HepG2 (cell line): ENCODE data around the gene DNM1L. TPM values are rescaled to one million over a fixed set of nuclear protein-coding genes. Genes with fewer than 3 reads are reported as not detected.

Experiments used
- ARNT ChIP-seq: fragments of 450-650 bp; IDR thresholded peaks from 2 replicates; pipeline ENCODE4 v1.6.1; 2017
- CCDC6 ChIP-seq: sonication (generic); formaldehyde crosslinking; IDR thresholded peaks from 2 replicates; pipeline ENCODE4 v1.8.1; 2022; ENCODE audit warnings: mild to moderate bottlenecking, missing genetic modification reagents, moderate library complexity
- EP300 ChIP-seq, 3 experiments: sonication (generic) in 1 of 3; formaldehyde crosslinking in 1 of 3; IDR thresholded peaks; 2 replicates each; pipeline versions ENCODE4 v1.5.1 to v1.6.1; 2011 to 2020; ENCODE audit warnings: low read depth in 2 of 3, low read length in 2 of 3, borderline replicate concordance in 1 of 3, improper control_type of control experiment in 1 of 3, mild to moderate bottlenecking in 1 of 3, missing genetic modification reagents in 1 of 3, moderate library complexity in 1 of 3
- FIP1L1 ChIP-seq: fragments of 200-400 bp; formaldehyde crosslinking; IDR thresholded peaks from 2 replicates; pipeline ENCODE4 v1.6.1; 2018; ENCODE audit warnings: low read depth, mild to moderate bottlenecking, low read length, moderate library complexity, borderline replicate concordance; ENCODE audit not compliant: insufficient read depth
- HOXA3 ChIP-seq: sonication (generic); formaldehyde crosslinking; IDR thresholded peaks from 2 replicates; pipeline ENCODE4 v1.5.0; 2020; ENCODE audit warnings: missing genetic modification reagents
- KDM6A ChIP-seq: IDR thresholded peaks from 2 replicates; pipeline ENCODE4 v1.6.1; 2016; ENCODE audit warnings: low read depth
- LCORL ChIP-seq, 2 experiments: fragments of 450-650 bp in 1 of 2; sonication (generic) in 1 of 2; formaldehyde crosslinking in 1 of 2; IDR thresholded peaks; 2 replicates each; pipeline versions ENCODE4 v1.5.0 to v1.6.1; 2017 to 2020; ENCODE audit warnings: antibody characterized with exemption in 1 of 2, missing genetic modification reagents in 1 of 2
- MAFK ChIP-seq, 2 experiments: IDR thresholded peaks in 1 of 2; conservative IDR thresholded peaks in 1 of 2; 2 replicates each; pipeline ENCODE4 v1.6.1; 2011; ENCODE audit warnings: improper control_type of control experiment in 2 of 2, low read length in 2 of 2
- SOX6 ChIP-seq, 2 experiments: fragments of 450-650 bp in 1 of 2; sonication (generic) in 1 of 2; formaldehyde crosslinking in 1 of 2; IDR thresholded peaks; 2 replicates each; pipeline versions ENCODE4 v1.4.0 to v1.6.1; 2017 to 2020; ENCODE audit warnings: antibody characterized with exemption in 1 of 2, mild to moderate bottlenecking in 1 of 2, missing genetic modification reagents in 1 of 2
- ZNF136 ChIP-seq: sonication (generic); formaldehyde crosslinking; IDR thresholded peaks from 2 replicates; pipeline ENCODE4 v1.8.1; 2022; ENCODE audit warnings: low read depth, mild to moderate bottlenecking, moderate library complexity, missing genetic modification reagents
- ZNF296 ChIP-seq: sonication (generic); formaldehyde crosslinking; conservative IDR thresholded peaks from 2 replicates; pipeline ENCODE4 v1.5.0; 2020; ENCODE audit warnings: mild to moderate bottlenecking, missing genetic modification reagents
- ZNF3 ChIP-seq: IDR thresholded peaks from 2 replicates; pipeline ENCODE4 v1.7.0; 2017; ENCODE audit warnings: inconsistent platforms
- ZNF7 ChIP-seq: IDR thresholded peaks from 2 replicates; pipeline ENCODE4 v1.6.1; 2016; ENCODE audit warnings: missing biosample characterization, missing genetic modification reagents
- polyA plus RNA-seq, 8 experiments: library from polyadenylated mRNA; depleted of rRNA in 3 of 8; stranded (reverse) in 7 of 8; unstranded in 1 of 8; fragments of >200 nt; fragmentation: Illumina TruSeq in 4 of 8; extraction: Trizol in 4 of 8; gene quantifications; 2 replicates each; pipeline versions ENCODE4 v1.2.1 to v1.2.3, GENCODE V29; 2011 to 2016; ENCODE audit warnings: low read depth in 4 of 8, missing spikeins in 1 of 8, mixed read lengths in 1 of 8; ENCODE audit not compliant: insufficient read depth in 1 of 8
- total RNA-seq, 5 experiments: library from RNA; depleted of rRNA; stranded (reverse); fragments of >200 nt; fragmentation: Illumina TruSeq; extraction: Trizol; gene quantifications; 2 replicates each; pipeline ENCODE4 v1.2.3, GENCODE V29; 2016; ENCODE audit warnings: low read depth in 1 of 5
- TF ChIP-seq, protein P1 (sequence below): fragments of 450-650 bp; IDR thresholded peaks from 2 replicates; pipeline ENCODE4 v1.6.1; 2016
- TF ChIP-seq, protein P2 (sequence below), 2 experiments: fragments of 450-650 bp in 1 of 2; sonication (generic) in 1 of 2; formaldehyde crosslinking in 1 of 2; IDR thresholded peaks; 2 replicates each; pipeline versions ENCODE4 v1.6.1 to v1.8.0; 2016 to 2022; ENCODE audit warnings: antibody characterized with exemption in 1 of 2, mild to moderate bottlenecking in 1 of 2, missing genetic modification reagents in 1 of 2

Gene DNM1L
- total and polyA plus RNA-seq, 2 of the 13 experiments (the other 11 are each of a cell fraction or from before 2014, with no cell fraction given) = 35.9 to 65.8 TPM

DNA sequence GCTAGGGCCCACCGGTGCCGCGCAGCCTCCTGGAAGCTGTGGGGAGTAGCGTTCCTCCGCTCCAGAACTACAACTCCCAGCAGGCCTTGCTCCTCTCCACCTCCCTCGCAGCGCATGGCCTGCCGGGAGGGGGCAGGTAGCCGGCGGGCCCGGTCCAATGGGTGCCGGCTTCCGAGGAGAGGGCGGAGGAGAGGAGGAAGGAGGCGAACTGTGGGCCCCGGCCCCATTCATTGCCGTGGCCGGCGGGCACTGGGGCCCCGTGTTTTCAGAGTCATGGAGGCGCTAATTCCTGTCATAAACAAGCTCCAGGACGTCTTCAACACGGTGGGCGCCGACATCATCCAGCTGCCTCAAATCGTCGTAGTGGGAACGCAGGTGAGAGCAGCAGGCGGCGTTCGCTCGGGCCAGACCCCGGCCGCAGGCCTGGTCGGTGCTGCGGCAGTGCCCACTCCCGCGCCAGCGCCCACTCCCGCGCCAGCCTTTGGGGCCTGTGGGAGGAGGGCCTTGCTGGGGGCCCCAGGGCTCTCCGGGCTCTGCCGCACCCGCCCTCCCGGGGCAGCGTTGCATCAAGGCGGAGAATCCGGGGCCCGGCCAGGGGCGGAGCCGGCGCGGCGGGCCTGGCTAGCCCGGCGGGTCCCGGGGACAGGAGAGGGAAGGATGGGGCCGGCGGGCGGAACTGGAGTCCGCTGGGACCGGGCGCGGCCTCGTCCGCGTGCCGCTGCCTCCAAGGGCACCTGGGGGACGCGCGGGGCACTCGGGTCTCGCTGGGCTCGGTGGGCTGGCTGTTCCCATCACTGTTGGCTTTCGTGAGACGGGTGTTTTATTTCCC lies at the start of gene DNM1L (continued):
- TF ChIP-seq EP300 (IDR thresholded peaks at IDR 0.05; ENCODE audit: low read depth in 2 of 2, low read length in 2 of 2) (peak in 1 of 2 experiments; percentile 13; a peak in 1 of 4 replicates), EP300 (CRISPR knock-in tag; IDR thresholded peaks at IDR 0.05; ENCODE audit: borderline replicate concordance) (0 out of 2 replicates have a peak, but pooled peaks have one; percentile 7), FIP1L1 (no peak), ZNF296 (no peak; the same call in 1 of the 2 replicates), MAFK (conservative IDR thresholded peaks at IDR 0.05 in 1 of 2, IDR thresholded peaks at IDR 0.05 in 1 of 2; ENCODE audit: low read length in 2 of 2) (no peak), CCDC6 (CRISPR knock-in tag) (peak; percentile 66; the same call in 1 of the 2 replicates), ZNF7 (CRISPR knock-in tag) (no peak), ARNT (no peak), ZNF3 (CRISPR knock-in tag) (0 out of 2 replicates have a peak, but pooled peaks have one; percentile 28), HOXA3 (CRISPR knock-in tag) (peak; percentile 60; the same call in 1 of the 2 replicates), SOX6 (IDR thresholded peaks at IDR 0.05) (no peak), SOX6 (CRISPR knock-in tag; IDR thresholded peaks at IDR 0.05) (peak; percentile 42; the same call in 1 of the 2 replicates), KDM6A (CRISPR knock-in tag) (0 out of 2 replicates have a peak, but pooled peaks have one; percentile 5), LCORL (IDR thresholded peaks at IDR 0.05) (0 out of 2 replicates have a peak, but pooled peaks have one; percentile 14), LCORL (CRISPR knock-in tag; IDR thresholded peaks at IDR 0.05) (peak; percentile 84), ZNF136 (CRISPR knock-in tag) (0 out of 2 replicates have a peak, but pooled peaks have one; percentile 66)
- TF ChIP-seq, protein P1, sequence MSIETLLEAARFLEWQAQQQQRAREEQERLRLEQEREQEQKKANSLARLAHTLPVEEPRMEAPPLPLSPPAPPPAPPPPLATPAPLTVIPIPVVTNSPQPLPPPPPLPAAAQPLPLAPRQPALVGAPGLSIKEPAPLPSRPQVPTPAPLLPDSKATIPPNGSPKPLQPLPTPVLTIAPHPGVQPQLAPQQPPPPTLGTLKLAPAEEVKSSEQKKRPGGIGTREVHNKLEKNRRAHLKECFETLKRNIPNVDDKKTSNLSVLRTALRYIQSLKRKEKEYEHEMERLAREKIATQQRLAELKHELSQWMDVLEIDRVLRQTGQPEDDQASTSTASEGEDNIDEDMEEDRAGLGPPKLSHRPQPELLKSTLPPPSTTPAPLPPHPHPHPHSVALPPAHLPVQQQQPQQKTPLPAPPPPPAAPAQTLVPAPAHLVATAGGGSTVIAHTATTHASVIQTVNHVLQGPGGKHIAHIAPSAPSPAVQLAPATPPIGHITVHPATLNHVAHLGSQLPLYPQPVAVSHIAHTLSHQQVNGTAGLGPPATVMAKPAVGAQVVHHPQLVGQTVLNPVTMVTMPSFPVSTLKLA = peak; percentile 63
- TF ChIP-seq, protein P2, sequence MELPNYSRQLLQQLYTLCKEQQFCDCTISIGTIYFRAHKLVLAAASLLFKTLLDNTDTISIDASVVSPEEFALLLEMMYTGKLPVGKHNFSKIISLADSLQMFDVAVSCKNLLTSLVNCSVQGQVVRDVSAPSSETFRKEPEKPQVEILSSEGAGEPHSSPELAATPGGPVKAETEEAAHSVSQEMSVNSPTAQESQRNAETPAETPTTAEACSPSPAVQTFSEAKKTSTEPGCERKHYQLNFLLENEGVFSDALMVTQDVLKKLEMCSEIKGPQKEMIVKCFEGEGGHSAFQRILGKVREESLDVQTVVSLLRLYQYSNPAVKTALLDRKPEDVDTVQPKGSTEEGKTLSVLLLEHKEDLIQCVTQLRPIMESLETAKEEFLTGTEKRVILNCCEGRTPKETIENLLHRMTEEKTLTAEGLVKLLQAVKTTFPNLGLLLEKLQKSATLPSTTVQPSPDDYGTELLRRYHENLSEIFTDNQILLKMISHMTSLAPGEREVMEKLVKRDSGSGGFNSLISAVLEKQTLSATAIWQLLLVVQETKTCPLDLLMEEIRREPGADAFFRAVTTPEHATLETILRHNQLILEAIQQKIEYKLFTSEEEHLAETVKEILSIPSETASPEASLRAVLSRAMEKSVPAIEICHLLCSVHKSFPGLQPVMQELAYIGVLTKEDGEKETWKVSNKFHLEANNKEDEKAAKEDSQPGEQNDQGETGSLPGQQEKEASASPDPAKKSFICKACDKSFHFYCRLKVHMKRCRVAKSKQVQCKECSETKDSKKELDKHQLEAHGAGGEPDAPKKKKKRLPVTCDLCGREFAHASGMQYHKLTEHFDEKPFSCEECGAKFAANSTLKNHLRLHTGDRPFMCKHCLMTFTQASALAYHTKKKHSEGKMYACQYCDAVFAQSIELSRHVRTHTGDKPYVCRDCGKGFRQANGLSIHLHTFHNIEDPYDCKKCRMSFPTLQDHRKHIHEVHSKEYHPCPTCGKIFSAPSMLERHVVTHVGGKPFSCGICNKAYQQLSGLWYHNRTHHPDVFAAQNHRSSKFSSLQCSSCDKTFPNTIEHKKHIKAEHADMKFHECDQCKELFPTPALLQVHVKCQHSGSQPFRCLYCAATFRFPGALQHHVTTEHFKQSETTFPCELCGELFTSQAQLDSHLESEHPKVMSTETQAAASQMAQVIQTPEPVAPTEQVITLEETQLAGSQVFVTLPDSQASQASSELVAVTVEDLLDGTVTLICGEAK (IDR thresholded peaks at IDR 0.05) = no peak
- TF ChIP-seq, protein P2 (CRISPR knock-in tag; IDR thresholded peaks at IDR 0.05) = 0 out of 2 replicates have a peak, but pooled peaks have one; percentile 77
